Neural crest cell (in vitro differentiated cells): ENCODE measurements around the gene CEP162. TPM values are rescaled to one million over a fixed set of nuclear protein-coding genes. Genes with fewer than 3 reads are reported as not detected.
"Not testable (repeated sequence)": the region's sequence is repeated elsewhere in the genome, so short reads cannot be mapped to it uniquely, and the experiment has no call there.

Experiments used
- DNase-seq: peaks from one replicate; pipeline ENCODE4 v3.0.0; 2021; ENCODE audit warnings: low read depth, mixed read lengths, low spot score
- H3K27ac Mint-ChIP-seq: one replicate; pipeline ENCODE4 v1.8.0; 2021; ENCODE audit warnings: mild to moderate bottlenecking, mixed read lengths; ENCODE audit not compliant: unreplicated experiment
- H3K27me3 Mint-ChIP-seq: 2 replicates; pipeline ENCODE4 v1.8.0; 2021; ENCODE audit warnings: low read depth, mild to moderate bottlenecking, mixed read lengths
- H3K36me3 Mint-ChIP-seq: 2 replicates; pipeline ENCODE4 v1.8.0; 2021; ENCODE audit warnings: low read depth, mild to moderate bottlenecking, mixed read lengths
- H3K4me1 Mint-ChIP-seq: 2 replicates; pipeline ENCODE4 v1.8.0; 2021; ENCODE audit warnings: mixed read lengths
- H3K4me3 Mint-ChIP-seq: one replicate; pipeline ENCODE4 v1.8.0; 2021; ENCODE audit warnings: mild to moderate bottlenecking, mixed read lengths
- H3K9me3 Mint-ChIP-seq: 2 replicates; pipeline ENCODE4 v1.8.0; 2021; ENCODE audit warnings: mixed read lengths
- total RNA-seq: library from RNA; stranded (reverse); gene quantifications from 2 replicates; pipeline ENCODE4 v1.2.1, GENCODE V29; 2021
- TF ChIP-seq, protein P1 (sequence below): fragments of 200-600 bp; sonication (generic); conservative IDR thresholded peaks from 2 replicates; pipeline ENCODE4 v1.5.0; 2021; ENCODE audit warnings: antibody characterized with exemption, mild to moderate bottlenecking

CEP162 gene
- total RNA-seq, 1 donor from 2014 or later: 19.4 TPM

DNA sequence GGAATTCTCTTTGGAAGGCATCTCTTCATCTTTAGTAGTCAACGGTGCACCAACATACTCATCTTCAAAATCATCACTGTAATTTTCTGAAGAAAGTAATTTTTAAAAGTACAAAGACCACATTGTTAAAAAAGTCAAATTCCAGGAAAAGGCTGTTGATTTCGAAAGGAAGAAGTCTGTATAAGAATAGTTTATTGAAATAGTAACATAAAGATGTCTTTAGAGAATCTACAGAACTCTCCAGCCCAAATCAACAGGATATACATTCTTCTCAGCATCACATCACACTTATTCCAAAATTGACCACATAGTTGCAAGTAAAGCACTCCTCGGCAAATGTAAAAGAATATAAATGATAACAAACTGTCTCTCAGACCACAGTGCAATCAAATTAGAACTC lies 23.4 kb downstream of the CEP162 start:
- DNase-seq: no peak
- no peak overlapping the region for H3K27ac Mint-ChIP-seq
- TF ChIP-seq, protein P1, sequence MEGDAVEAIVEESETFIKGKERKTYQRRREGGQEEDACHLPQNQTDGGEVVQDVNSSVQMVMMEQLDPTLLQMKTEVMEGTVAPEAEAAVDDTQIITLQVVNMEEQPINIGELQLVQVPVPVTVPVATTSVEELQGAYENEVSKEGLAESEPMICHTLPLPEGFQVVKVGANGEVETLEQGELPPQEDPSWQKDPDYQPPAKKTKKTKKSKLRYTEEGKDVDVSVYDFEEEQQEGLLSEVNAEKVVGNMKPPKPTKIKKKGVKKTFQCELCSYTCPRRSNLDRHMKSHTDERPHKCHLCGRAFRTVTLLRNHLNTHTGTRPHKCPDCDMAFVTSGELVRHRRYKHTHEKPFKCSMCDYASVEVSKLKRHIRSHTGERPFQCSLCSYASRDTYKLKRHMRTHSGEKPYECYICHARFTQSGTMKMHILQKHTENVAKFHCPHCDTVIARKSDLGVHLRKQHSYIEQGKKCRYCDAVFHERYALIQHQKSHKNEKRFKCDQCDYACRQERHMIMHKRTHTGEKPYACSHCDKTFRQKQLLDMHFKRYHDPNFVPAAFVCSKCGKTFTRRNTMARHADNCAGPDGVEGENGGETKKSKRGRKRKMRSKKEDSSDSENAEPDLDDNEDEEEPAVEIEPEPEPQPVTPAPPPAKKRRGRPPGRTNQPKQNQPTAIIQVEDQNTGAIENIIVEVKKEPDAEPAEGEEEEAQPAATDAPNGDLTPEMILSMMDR: no peak
- peaks cover 42% of the 10 kb centered on the region for H3K36me3 Mint-ChIP-seq
- no peak overlapping the region for H3K4me3 Mint-ChIP-seq
- no peaks in the 10 kb centered on the region for H3K9me3 Mint-ChIP-seq
- H3K4me1 Mint-ChIP-seq: peaks cover 4% of the 10 kb centered on the region
- no peaks in the 10 kb centered on the region for H3K27me3 Mint-ChIP-seq

DNA sequence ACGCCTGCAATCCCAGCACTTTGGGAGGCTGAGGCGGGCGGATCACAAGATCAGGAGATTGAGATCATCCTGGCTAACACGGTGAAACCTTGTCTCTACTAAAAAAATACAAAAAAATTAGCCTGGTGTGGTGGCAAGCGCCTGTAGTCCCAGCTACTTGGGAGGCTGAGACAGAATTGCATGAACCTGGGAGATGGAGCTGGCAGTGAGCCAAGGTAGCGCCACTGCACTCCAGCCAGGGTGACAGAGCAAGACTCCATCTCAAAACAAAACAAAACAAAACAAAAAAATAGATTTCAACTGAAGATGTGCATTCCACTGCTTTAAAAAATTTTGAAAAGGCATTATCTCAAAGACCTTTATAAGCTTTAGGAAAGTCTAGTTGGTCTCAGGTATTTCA lies 27.5 kb downstream of the CEP162 start:
- not testable (repeated sequence) for H3K4me3 Mint-ChIP-seq, H3K27me3 Mint-ChIP-seq, H3K9me3 Mint-ChIP-seq, H3K27ac Mint-ChIP-seq, H3K4me1 Mint-ChIP-seq, DNase-seq
- H3K36me3 Mint-ChIP-seq: peaks cover 33% of the 10 kb centered on the region

DNA sequence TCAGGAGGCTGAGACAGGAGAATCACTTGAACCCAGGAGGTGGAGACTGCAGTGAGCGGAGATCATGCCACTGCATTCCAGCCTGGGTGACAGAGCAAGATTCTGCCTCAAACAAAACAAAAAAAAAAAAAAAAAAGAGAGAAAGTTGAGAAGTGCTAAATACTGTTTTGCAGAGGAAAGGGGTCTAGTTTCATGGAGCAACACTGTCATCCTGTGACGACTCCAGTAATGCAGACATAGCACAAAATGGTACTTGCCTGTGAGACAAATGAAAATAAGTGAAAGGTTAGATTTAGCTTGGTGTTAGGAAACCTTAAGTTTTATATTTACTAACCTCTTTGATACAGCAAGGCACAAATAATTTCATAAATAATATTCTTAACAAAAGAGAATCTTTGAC lies 29.7 kb downstream of the CEP162 start:
- Mint-ChIP-seq H3K4me1 (no peaks in the 10 kb centered on the region), H3K4me3 (no peak overlapping the region), H3K27me3 (no peaks in the 10 kb centered on the region), H3K36me3 (peaks cover 33% of the 10 kb centered on the region), H3K9me3 (no peaks in the 10 kb centered on the region), H3K27ac (no peak overlapping the region)
- TF ChIP-seq, protein P1: no peak
- DNase-seq: no peak

DNA sequence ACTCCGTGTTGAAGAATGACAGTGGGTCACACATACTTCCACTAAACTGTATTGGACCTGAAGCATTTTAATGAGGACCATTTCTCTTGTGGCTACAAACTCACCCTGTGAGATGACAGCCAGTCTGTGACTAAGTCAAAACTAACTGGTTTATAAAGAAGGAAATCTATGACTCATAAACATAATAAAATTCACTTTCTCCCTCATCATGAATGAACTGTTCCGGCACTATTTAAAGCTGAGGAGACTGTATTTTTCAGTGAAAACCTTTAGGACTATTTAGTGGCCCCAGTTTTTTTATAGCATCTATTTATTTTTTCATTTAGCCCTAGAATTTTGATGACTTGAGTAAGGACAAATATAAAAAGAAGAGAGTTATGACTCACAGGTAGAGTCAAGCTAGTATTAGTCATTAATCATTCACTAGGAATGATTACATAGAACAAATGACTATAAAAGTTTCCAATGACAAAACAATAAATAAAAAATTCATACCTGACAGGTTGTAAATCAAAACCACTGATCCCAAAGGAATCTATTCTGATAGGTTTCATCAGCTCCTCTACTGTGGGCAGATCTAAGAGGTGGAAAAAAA lies 34.2 kb downstream of the CEP162 start:
- Mint-ChIP-seq H3K27ac (no peak overlapping the region), H3K36me3 (peaks cover 51% of the 10 kb centered on the region), H3K4me1 (no peaks in the 10 kb centered on the region), H3K4me3 (no peak overlapping the region), H3K9me3 (no peaks in the 10 kb centered on the region), H3K27me3 (no peaks in the 10 kb centered on the region)
- TF ChIP-seq, protein P1: no peak
- no peak for DNase-seq

DNA sequence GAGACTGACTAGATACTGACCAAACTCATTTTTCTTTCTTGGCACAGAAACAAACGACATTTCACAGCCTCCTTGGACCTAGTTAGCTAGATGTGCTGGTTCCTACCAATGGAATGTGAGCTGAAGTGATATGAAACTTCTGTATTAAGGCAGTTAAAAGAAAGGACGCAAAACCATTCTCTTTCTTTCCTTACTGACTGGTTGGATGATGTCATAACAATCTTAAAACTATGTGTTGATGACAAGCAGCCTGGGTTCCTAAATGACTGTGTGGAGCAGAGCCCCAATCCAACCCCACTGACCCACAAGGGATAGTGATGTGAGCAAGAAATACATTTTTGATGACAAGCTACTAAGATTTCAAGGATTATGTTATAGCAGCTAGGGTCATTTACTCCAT lies 35.6 kb downstream of the CEP162 start:
- Mint-ChIP-seq H3K4me3 (no peak overlapping the region), H3K36me3 (peaks cover 55% of the 10 kb centered on the region), H3K4me1 (no peaks in the 10 kb centered on the region), H3K9me3 (no peaks in the 10 kb centered on the region), H3K27me3 (no peaks in the 10 kb centered on the region), H3K27ac (no peak overlapping the region)
- no peak for DNase-seq
- TF ChIP-seq, protein P1: no peak

DNA sequence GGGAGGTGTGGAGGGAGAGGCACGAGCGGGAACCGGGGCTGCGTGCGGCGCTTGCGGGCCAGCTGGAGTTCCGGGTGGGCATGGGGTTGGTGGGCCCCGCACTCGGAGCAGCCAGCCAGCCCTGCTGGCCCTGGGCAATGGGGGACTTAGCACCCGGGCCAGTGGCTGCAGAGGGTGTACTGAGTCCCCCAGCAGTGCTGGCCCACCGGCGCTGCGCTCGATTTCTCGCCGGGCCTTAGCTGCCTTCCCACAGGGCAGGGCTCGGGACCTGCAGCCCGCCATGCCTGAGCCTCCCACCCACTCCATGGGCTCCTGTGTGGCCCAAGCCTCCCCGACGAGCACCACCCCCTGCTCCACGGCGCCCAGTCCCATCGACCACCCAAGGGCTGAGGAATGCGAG lies 38.1 kb downstream of the CEP162 start:
- not testable (repeated sequence) for H3K27me3 Mint-ChIP-seq, H3K27ac Mint-ChIP-seq, H3K4me3 Mint-ChIP-seq, H3K9me3 Mint-ChIP-seq, DNase-seq, H3K4me1 Mint-ChIP-seq
- peaks cover 43% of the 10 kb centered on the region for H3K36me3 Mint-ChIP-seq

DNA sequence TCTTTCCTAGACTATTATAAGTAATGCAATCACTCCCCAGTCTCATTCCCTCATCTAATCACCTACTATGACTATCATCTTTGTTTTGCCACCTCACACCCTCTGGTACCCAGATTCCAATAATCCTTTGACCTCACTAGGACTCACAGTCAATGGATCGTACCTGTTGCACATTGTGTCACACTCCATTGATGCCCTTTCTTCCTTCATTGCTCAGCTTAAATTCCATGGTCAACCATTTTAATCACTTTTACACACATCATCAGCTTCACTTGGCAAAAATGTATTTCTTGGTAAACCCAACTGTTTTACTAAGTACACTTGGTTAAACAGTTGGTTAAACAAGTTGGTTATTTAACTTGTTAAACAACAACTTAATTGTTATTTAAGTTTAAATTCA lies 44.0 kb downstream of the CEP162 start:
- DNase-seq: no peak
- H3K9me3 Mint-ChIP-seq: no peaks in the 10 kb centered on the region
- TF ChIP-seq, protein P1: no peak
- no peaks in the 10 kb centered on the region for H3K4me1 Mint-ChIP-seq
- peaks cover 39% of the 10 kb centered on the region for H3K36me3 Mint-ChIP-seq
- H3K27ac Mint-ChIP-seq: no peak overlapping the region
- H3K4me3 Mint-ChIP-seq: no peak overlapping the region
- no peaks in the 10 kb centered on the region for H3K27me3 Mint-ChIP-seq
